ENCODE results near the gene ARMH3. TPM values are rescaled to one million over a fixed set of nuclear protein-coding genes. Genes with fewer than 3 reads are reported as not detected.

Gene ARMH3
- total RNA-seq, 2 experiments from 2014 or later = 7.9 to 24.3 TPM

- Histone ChIP-seq H3K4me1 (ENCODE audit: insufficient read depth, low read length, poor library complexity, severe bottlenecking) (peaks cover 13% of the 10 kb centered on the region), H3K9me3 (ENCODE audit: low read length) (no peaks in the 10 kb centered on the region), H3K36me3 (ENCODE audit: insufficient read depth, low read length) (0 out of 2 replicates have a peak, but pooled peaks cover 5% of the 10 kb centered on the region), H3K4me3 (ENCODE audit: low read depth, low read length, poor library complexity, severe bottlenecking) (no peak overlapping the region), H3K9me2 (ENCODE audit: insufficient read depth, low read length) (no peaks in the 10 kb centered on the region), H2AFZ (ENCODE audit: low read length) (no peak overlapping the region), H3K79me2 (ENCODE audit: insufficient read depth, low read depth, low read length) (no peaks in the 10 kb centered on the region), H3K4me2 (ENCODE audit: low read length) (no peak overlapping the region), H4K20me1 (ENCODE audit: insufficient read depth, low read length) (no peaks in the 10 kb centered on the region), H3K27ac (ENCODE audit: low read depth, low read length, poor library complexity, severe bottlenecking) (no peak overlapping the region)
- TF ChIP-seq EZH2phosphoT487 (IDR thresholded peaks at IDR 0.05; ENCODE audit: borderline replicate concordance, low read depth, low read length) = no peak
- TF ChIP-seq, protein P1, sequence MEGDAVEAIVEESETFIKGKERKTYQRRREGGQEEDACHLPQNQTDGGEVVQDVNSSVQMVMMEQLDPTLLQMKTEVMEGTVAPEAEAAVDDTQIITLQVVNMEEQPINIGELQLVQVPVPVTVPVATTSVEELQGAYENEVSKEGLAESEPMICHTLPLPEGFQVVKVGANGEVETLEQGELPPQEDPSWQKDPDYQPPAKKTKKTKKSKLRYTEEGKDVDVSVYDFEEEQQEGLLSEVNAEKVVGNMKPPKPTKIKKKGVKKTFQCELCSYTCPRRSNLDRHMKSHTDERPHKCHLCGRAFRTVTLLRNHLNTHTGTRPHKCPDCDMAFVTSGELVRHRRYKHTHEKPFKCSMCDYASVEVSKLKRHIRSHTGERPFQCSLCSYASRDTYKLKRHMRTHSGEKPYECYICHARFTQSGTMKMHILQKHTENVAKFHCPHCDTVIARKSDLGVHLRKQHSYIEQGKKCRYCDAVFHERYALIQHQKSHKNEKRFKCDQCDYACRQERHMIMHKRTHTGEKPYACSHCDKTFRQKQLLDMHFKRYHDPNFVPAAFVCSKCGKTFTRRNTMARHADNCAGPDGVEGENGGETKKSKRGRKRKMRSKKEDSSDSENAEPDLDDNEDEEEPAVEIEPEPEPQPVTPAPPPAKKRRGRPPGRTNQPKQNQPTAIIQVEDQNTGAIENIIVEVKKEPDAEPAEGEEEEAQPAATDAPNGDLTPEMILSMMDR (conservative IDR thresholded peaks at IDR 0.05; ENCODE audit: low read length) = no peak
- ChIA-PET POLR2A (no interaction called here), CTCF (ENCODE audit: unreplicated experiment) (no interaction called here)
- no TSS peak for BruUV-seq (replicated peaks)
- intact Hi-C loops (cut with micrococcal nuclease; ENCODE audit: unreplicated experiment) = no loop called here
- DNase-seq (ENCODE audit: low spot score) = no peak
These were observed 120.5 kb downstream of the ARMH3 start for GRCh38 chr10:101935431-101935830.

DNA sequence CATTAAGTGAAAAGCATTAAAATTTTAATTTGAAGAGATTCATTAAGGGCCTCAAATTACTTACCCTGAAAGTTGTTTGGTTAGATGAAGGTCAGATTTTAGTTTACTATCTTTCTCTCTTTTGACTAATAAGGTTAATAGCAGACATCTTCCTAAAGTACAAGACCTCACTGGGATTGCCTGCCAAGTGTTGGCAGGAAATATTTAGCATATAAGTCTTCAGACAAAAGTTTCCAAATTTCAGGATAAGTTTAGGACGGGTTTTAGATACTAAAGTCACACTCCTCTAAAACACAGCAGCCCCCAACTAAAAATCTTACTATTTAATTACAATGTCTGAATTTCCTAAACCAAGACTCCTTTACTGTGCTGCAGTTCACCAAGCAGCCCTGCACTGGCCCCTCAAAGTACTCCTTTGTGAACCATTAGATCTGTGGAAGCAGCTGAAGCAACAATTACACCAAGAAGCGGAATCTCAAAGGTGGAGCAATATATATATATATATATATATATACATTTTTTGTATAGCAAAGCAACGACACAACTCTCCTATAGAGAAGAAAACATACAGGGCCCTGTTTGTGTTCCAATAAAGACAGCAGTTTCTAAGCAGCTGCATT is 121.2 kb downstream of the ARMH3 start:
- no peak overlapping the region for H2AFZ ChIP-seq (ENCODE audit: low read length)
- no TSS peak for BruUV-seq (replicated peaks)
- peaks cover 13% of the 10 kb centered on the region for H3K4me1 ChIP-seq (ENCODE audit: insufficient read depth, low read length, poor library complexity, severe bottlenecking)
- no peak overlapping the region for H3K4me2 ChIP-seq (ENCODE audit: low read length)
- no peak overlapping the region for H3K4me3 ChIP-seq (ENCODE audit: low read depth, low read length, poor library complexity, severe bottlenecking)
- no peak for TF ChIP-seq EZH2phosphoT487 (IDR thresholded peaks at IDR 0.05; ENCODE audit: borderline replicate concordance, low read depth, low read length)
- TF ChIP-seq, protein P1 (conservative IDR thresholded peaks at IDR 0.05; ENCODE audit: low read length) = no peak
- H3K36me3 ChIP-seq (ENCODE audit: insufficient read depth, low read length) = 0 out of 2 replicates have a peak, but pooled peaks cover 5% of the 10 kb centered on the region
- H3K9me2 ChIP-seq (ENCODE audit: insufficient read depth, low read length) = no peaks in the 10 kb centered on the region
- H3K27ac ChIP-seq (ENCODE audit: low read depth, low read length, poor library complexity, severe bottlenecking) = no peak overlapping the region
- no peaks in the 10 kb centered on the region for H4K20me1 ChIP-seq (ENCODE audit: insufficient read depth, low read length)
- H3K9me3 ChIP-seq (ENCODE audit: low read length) = no peaks in the 10 kb centered on the region
- ChIA-PET CTCF (ENCODE audit: unreplicated experiment) (no interaction called here), POLR2A (no interaction called here)
- H3K79me2 ChIP-seq (ENCODE audit: insufficient read depth, low read depth, low read length) = no peaks in the 10 kb centered on the region
- DNase-seq (ENCODE audit: low spot score) = no peak
- intact Hi-C loops (cut with micrococcal nuclease; ENCODE audit: unreplicated experiment) = no loop called here

- Histone ChIP-seq H3K4me2 (ENCODE audit: low read length) (no peak overlapping the region), H2AFZ (ENCODE audit: low read length) (no peak overlapping the region), H3K9me3 (ENCODE audit: low read length) (no peaks in the 10 kb centered on the region), H3K4me3 (ENCODE audit: low read depth, low read length, poor library complexity, severe bottlenecking) (no peak overlapping the region), H3K9me2 (ENCODE audit: insufficient read depth, low read length) (no peaks in the 10 kb centered on the region), H3K36me3 (ENCODE audit: insufficient read depth, low read length) (0 out of 2 replicates have a peak, but pooled peaks cover 5% of the 10 kb centered on the region), H3K4me1 (ENCODE audit: insufficient read depth, low read length, poor library complexity, severe bottlenecking) (peaks cover 5% of the 10 kb centered on the region), H3K27ac (ENCODE audit: low read depth, low read length, poor library complexity, severe bottlenecking) (no peak overlapping the region), H3K79me2 (ENCODE audit: insufficient read depth, low read depth, low read length) (no peaks in the 10 kb centered on the region), H4K20me1 (ENCODE audit: insufficient read depth, low read length) (no peaks in the 10 kb centered on the region)
- TF ChIP-seq EZH2phosphoT487 (IDR thresholded peaks at IDR 0.05; ENCODE audit: borderline replicate concordance, low read depth, low read length) = no peak
- TF ChIP-seq, protein P1 (conservative IDR thresholded peaks at IDR 0.05; ENCODE audit: low read length) = no peak
- ChIA-PET POLR2A (interaction anchor here (0.6 to 1.5 kb wide), 2 partner anchors 24 to 27 kb away, joined by 3 to 8 read pairs; no protein-coding TSS in a partner anchor), CTCF (ENCODE audit: unreplicated experiment) (no interaction called here)
- intact Hi-C loops (cut with micrococcal nuclease; ENCODE audit: unreplicated experiment) = no loop called here
- BruUV-seq (replicated peaks) = no TSS peak
- no peak for DNase-seq (ENCODE audit: low spot score)
These were observed 122.0 kb downstream of the ARMH3 start for GRCh38 chr10:101933976-101934375.
